HG03045 (cell line): ENCODE data around the gene IFNL2.

ENCODE experiments used
- ATAC-seq: cut with Tn5 transposase; IDR thresholded peaks from one replicate; pipeline ENCODE4 v1.9.1; 2021; ENCODE audit warnings: mild to moderate bottlenecking, moderate library complexity; ENCODE audit not compliant: unreplicated experiment

IFNL2 gene

DNA sequence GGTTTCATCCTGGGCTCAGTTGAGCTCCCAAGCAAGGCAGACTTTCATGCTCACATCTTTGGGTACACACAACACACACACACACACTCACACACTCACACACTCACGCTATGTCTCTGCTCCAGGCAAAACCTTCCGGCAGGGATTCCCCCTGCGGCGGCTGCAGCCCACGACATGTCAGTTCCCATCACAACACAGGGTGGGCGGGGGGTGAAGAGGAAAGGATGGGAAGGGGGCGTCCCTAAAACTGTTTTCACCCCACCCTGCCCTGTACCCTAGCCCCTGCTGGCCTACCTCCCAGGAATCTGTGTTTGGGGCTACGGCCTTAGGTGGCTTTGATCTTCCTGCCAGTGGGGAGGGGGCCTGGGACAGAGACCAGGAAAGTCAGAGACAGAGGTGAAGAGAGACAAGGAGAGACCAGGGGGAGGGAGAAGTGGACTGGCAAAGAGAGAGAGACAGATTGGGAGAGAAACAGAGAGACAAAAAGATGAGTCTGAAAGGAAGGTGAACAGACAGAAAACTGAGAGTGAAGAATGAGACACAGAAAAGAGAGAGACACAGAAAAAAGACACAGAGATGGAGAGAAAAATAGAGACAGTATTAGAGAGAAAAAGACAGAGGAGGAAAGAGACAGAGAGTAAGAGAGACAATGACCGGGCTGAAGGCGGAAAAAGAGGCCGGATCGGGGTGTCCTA lies 48.6 kb downstream of the IFNL2 start:
- no peak for ATAC-seq

DNA sequence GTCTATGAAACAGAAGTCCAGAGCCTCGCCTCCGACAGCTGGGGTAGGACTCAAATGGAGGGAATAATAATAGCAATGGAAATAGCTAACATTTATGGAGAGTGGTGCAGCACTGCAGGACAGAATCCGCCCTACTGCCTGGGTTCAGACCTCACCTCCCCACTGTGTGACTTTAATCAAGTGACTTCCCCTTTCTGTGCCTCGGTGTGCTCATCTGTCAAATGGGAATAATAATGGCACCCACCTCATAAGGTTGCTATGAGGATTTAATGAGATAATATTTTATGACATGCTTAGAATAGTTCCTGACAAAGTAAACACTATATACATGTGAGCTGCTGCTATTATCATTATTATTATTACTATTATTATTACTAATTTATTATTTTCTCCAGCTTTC lies 49.3 kb downstream of the IFNL2 start:
- ATAC-seq = no peak

DNA sequence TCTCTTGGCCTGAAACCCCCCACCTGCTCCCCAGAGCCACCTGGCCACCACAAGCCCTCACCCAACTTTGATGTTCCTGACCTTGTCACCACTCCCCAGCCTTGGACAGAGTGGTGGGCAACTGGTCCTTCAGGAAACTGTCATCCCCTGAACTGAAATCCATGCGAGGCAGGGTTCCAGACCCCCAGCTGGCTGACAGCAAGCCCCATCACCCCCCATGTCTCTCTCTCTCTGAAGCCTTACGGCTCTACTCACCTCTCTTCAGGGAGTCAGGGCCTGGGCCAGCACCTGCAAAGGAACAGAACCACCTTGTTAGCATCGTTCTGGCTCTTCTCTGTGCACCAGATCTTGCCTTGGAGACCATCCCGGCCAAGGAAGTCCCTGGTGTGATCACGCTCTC lies 49.9 kb downstream of the IFNL2 start:
- no peak for ATAC-seq

DNA sequence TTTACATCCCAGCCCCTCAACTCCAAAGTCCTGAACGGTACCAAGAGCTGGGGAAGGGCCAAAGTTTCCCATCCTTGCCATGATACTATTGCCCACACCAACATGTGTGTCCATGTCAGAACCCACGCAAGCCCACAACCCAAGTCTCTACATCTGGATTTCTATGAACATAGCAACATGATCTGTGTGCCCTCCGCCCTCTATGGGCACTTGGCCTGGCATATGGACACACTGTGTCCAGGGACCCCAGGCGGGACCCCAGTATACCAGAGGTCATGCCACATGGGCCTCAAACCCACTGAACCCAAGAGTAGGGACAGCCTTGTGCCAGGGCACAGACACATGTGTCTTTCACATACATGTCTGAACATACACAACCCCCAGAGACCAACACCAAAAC lies 50.5 kb downstream of the IFNL2 start:
- no peak for ATAC-seq

DNA sequence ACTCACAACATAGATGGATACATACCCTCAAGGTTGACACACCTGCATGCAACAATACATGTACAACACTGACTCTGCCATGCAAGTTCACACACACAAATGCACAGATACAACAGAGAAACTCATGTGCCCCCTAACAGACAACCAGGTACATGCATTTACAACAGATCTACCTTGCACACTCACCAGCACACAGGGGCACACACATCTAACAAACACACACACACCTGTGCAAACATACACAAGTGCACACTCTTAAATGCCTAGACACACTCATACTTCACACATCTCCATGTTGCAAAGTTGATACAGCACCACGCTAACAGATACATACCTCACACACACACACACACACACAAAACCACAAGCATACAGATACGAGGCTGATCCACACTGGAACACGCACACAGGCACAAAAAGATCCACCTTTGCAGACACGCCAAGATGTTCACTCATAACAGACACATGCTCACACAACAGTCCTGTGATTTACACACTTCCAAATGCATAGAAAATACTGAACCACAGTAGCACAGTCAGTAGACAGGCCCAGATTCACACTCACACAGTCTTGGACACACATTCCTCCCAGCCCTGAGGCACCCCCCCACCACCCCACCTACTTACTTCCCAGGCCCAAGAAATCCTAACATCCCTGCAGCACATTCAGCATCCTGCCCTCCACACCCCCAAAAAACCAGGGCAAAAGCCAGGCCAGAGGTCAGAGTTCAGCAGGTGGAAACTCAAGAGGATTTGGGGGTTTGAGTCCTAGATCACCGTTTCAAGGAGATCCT lies 51.1 kb downstream of the IFNL2 start:
- ATAC-seq = no peak
